ENCODE results near the gene ANKS1A. TPM values are rescaled to one million over a fixed set of nuclear protein-coding genes. Genes with fewer than 3 reads are reported as not detected.

The ANKS1A gene
- total and polyA plus RNA-seq, 11 donors = 11.0 to 49.5 (median 29.3) TPM

DNA sequence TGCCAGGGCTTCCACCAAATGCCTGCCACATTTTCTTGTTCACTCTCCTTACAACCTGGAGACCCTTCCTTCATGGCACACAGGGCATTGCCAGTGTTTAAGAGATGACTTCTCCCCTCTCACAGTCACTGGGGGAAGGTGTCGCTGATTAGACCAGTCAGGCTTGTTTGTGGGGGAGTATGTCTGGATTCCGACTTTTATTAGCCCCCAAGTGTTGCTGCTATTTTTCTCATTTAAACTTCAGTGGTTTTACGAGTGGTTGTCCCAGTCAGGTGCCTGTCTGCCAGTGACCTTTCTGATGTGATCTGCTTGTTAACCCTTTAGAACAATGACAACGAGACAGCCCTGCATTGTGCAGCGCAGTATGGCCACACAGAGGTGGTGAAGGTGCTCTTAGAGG, 92.3 kb downstream of the ANKS1A start:
- H3K36me3 ChIP-seq = peaks cover 0 to 58% (median 44%) of the 10 kb centered on the region in 9 donors
- WGBS, 4 donors = 72 to 84% (median 78%) methylated on average over 5 of the region's 5 CpGs

DNA sequence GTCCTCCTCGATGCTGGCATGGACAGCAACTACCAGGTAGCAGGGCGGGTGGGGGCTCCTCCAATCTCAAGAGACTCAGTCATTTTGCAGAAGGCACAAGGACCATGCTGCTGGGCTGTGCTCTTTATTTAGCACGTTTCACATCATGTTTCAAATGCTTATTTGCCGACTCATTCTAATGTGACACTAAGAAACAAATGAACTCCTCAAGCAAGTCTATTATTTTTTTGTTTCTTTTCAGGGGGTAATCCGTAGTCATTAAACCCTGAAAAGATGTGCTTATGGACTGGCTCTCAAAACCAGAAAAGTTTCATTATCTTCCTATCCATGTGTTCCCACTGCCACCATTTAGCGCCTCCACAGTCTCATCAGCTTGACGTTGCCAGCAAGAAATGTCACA, 92.9 kb downstream of the ANKS1A start:
- no peak overlapping the region for H3K27ac ChIP-seq
- H3K4me3 ChIP-seq = no peak overlapping the region
- TF ChIP-seq, protein P1, sequence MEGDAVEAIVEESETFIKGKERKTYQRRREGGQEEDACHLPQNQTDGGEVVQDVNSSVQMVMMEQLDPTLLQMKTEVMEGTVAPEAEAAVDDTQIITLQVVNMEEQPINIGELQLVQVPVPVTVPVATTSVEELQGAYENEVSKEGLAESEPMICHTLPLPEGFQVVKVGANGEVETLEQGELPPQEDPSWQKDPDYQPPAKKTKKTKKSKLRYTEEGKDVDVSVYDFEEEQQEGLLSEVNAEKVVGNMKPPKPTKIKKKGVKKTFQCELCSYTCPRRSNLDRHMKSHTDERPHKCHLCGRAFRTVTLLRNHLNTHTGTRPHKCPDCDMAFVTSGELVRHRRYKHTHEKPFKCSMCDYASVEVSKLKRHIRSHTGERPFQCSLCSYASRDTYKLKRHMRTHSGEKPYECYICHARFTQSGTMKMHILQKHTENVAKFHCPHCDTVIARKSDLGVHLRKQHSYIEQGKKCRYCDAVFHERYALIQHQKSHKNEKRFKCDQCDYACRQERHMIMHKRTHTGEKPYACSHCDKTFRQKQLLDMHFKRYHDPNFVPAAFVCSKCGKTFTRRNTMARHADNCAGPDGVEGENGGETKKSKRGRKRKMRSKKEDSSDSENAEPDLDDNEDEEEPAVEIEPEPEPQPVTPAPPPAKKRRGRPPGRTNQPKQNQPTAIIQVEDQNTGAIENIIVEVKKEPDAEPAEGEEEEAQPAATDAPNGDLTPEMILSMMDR (IDR thresholded peaks at IDR 0.05) = no peak
- no peak for TF ChIP-seq POLR2A (IDR thresholded peaks at IDR 0.05)
- intact Hi-C loops (cut with DNase I) = loop anchor here in 6 of 10 donors (10.0 kb wide), 3 partner anchors 223 to 263 kb away; no protein-coding TSS in a partner anchor
- H3K36me3 ChIP-seq = peaks cover 0 to 58% (median 46%) of the 10 kb centered on the region in 9 donors
- no peaks in the 10 kb centered on the region for H3K27me3 ChIP-seq
- DNase-seq (no peak), ATAC-seq (no peak)
- no peaks in the 10 kb centered on the region for H3K9me3 ChIP-seq
- WGBS, 4 donors = 71 to 79% (median 75%) methylated on average over 7 of the region's 7 CpGs
- H3K4me1 ChIP-seq = peaks cover 0 to 25% (median 7%) of the 10 kb centered on the region in 12 donors

More for the DNA sequence above, 92.3 kb downstream of the ANKS1A start:
- TF ChIP-seq POLR2A (IDR thresholded peaks at IDR 0.05) = no peak
- TF ChIP-seq, protein P1 (IDR thresholded peaks at IDR 0.05) = no peak
- ATAC-seq (no peak), DNase-seq (no peak)
- Histone ChIP-seq H3K27ac (no peak overlapping the region), H3K27me3 (no peaks in the 10 kb centered on the region), H3K9me3 (no peaks in the 10 kb centered on the region), H3K4me3 (no peak overlapping the region), H3K4me1 (peaks cover 0 to 24% (median 6%) of the 10 kb centered on the region in 12 donors)
- intact Hi-C loops (cut with DNase I) = loop anchor here in 6 of 10 donors (10.0 kb wide), 3 partner anchors 223 to 263 kb away; no protein-coding TSS in a partner anchor

DNA sequence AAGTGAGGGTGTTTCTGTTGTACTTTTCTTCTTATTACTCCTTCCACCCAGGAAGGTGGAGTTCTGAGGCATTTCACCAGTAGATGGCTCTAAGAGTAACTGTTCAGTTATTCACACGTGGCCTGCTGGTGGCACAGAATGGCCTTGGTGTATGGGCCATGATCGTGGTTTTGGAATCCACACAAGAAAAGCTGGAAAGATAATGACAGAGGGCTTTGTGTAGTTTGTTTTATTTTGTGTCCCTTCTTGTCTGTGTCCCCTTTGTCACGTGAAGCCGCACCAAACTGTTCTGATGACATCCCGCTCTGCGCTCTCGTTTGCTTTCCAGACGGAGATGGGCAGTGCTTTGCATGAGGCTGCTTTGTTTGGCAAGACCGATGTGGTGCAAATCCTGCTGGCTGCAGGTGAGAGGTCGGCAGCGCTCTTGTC, 93.4 kb downstream of the ANKS1A start:
- DNase-seq (no peak), ATAC-seq (no peak)
- WGBS, 4 donors = 79 to 84% (median 81%) methylated on average over 11 of the region's 11 CpGs
- Histone ChIP-seq H3K4me1 (peaks cover 0 to 29% (median 12%) of the 10 kb centered on the region in 12 donors), H3K27me3 (no peaks in the 10 kb centered on the region), H3K36me3 (peaks cover 0 to 63% (median 46%) of the 10 kb centered on the region in 9 donors), H3K4me3 (no peak overlapping the region), H3K9me3 (no peaks in the 10 kb centered on the region), H3K27ac (no peak overlapping the region)
- intact Hi-C loops (cut with DNase I) = loop anchor here in 6 of 10 donors (10.0 kb wide), 3 partner anchors 222 to 262 kb away; no protein-coding TSS in a partner anchor
- TF ChIP-seq, protein P1 (IDR thresholded peaks at IDR 0.05) = peak in 4 of 12 donors; percentile 7 to 48 (median 38)
- no peak for TF ChIP-seq POLR2A (IDR thresholded peaks at IDR 0.05)

DNA sequence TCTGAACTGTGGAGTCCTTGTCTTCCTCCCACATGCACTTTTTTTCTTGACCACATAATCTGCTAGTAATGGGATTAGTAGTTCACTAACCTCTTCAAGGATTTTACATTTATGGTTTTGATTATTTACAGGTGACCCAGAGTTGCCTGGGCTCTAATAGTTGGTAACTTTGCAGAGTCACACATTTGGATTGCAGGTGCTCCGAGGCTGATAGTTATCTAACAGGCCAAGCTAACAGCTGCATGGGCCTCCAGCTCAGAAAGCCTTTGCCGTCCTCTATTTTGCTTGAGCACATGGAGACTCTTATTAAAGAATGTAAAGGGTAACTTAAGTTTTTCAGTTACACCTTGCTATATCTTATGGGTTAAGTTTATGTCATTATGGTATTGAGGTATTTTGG, 95.4 kb downstream of the ANKS1A start:
- no peak for DNase-seq
- Histone ChIP-seq H3K27me3 (no peaks in the 10 kb centered on the region), H3K27ac (no peak overlapping the region), H3K36me3 (peaks cover 0 to 81% (median 59%) of the 10 kb centered on the region in 9 donors), H3K9me3 (no peaks in the 10 kb centered on the region), H3K4me3 (no peak overlapping the region), H3K4me1 (peaks cover 0 to 25% (median 13%) of the 10 kb centered on the region in 12 donors)
- WGBS, 4 donors = 83 to 96% (median 91%) methylated on average over 2 of the region's 2 CpGs
- TF ChIP-seq POLR2A (IDR thresholded peaks at IDR 0.05) = no peak
- TF ChIP-seq, protein P1 (IDR thresholded peaks at IDR 0.05) = no peak
- no peak for ATAC-seq
- intact Hi-C loops (cut with DNase I) = loop anchor here in 6 of 10 donors (10.0 kb wide), 3 partner anchors 220 to 260 kb away; no protein-coding TSS in a partner anchor
